B cell (primary cell): Measurements from ENCODE around the gene GFPT2. TPM values are rescaled to one million over a fixed set of nuclear protein-coding genes. Genes with fewer than 3 reads are reported as not detected.

Source experiments
- ATAC-seq: fragments of 200-7000 bp; cut with Tn5 transposase; one replicate; pipeline ENCODE4 v1.10.0; 2021; ENCODE audit warnings: low read depth, mild to moderate bottlenecking, moderate number of reproducible peaks, moderate library complexity
- CTCF ChIA-PET: fragments of 350-600 bp; sonication (Branson Sonifier 250); formaldehyde crosslinking; loops from one replicate; lab custom pipeline; 2021; ENCODE audit warnings: antibody characterized with exemption, inconsistent platforms; lab: Charles Lee
- POLR2A ChIA-PET: fragments of 350-600 bp; sonication (Branson Sonifier 250); formaldehyde crosslinking; loops from one replicate; lab custom pipeline; 2021; ENCODE audit warnings: antibody characterized with exemption; lab: Charles Lee
- DNase-seq: peaks from one replicate; pipeline ENCODE4 v3.0.0; 2013
- H2AFZ ChIP-seq: 2 replicates; pipeline ENCODE4 v1.6.1; 2012; ENCODE audit warnings: mild to moderate bottlenecking, low read depth, low read length; ENCODE audit not compliant: insufficient read depth, poor library complexity, severe bottlenecking
- H3K27ac ChIP-seq, 2 donors: 1 replicate in 1 of 2; 2 replicates in 1 of 2; pipeline ENCODE4 v1.5.1; 2012 to 2013; ENCODE audit warnings: low read length in 2 of 2, mild to moderate bottlenecking in 2 of 2, moderate library complexity in 1 of 2
- H3K27me3 ChIP-seq, 4 experiments: fragments of 200-600 bp in 1 of 4; sonication (generic) in 1 of 4; replicated peaks in 1 of 4; 1 replicate in 2 of 4; 2 replicates in 2 of 4; pipeline versions ENCODE4 v1.6.1 to v1.7.0; 2013 to 2016; ENCODE audit warnings: low read length in 3 of 4, mild to moderate bottlenecking in 2 of 4, mixed read lengths in 1 of 4, moderate library complexity in 1 of 4; ENCODE audit not compliant: insufficient read depth in 4 of 4, control insufficient read depth in 3 of 4; ENCODE audit errors: control extremely low read depth in 1 of 4
- H3K36me3 ChIP-seq, 2 experiments: replicated peaks in 1 of 2; 1 replicate in 1 of 2; 2 replicates in 1 of 2; pipeline versions ENCODE4 v1.6.1 to v1.7.1; 2013; ENCODE audit warnings: low read length in 1 of 2; ENCODE audit not compliant: insufficient read depth in 2 of 2, control insufficient read depth in 1 of 2; ENCODE audit errors: control extremely low read depth in 1 of 2, extremely low read depth in 1 of 2
- H3K4me1 ChIP-seq, 2 donors: fragments of 200-600 bp in 1 of 2; sonication (generic) in 1 of 2; 1 replicate in 1 of 2; 2 replicates in 1 of 2; pipeline versions ENCODE4 v1.5.1 to v1.6.1; 2013 to 2017; ENCODE audit warnings: low read length in 2 of 2; ENCODE audit not compliant: control insufficient read depth in 2 of 2, insufficient read depth in 2 of 2
- H3K4me2 ChIP-seq: replicated peaks from 2 replicates; pipeline ENCODE3; 2012; ENCODE audit warnings: mild to moderate bottlenecking, low read depth, low read length; ENCODE audit not compliant: poor library complexity, severe bottlenecking
- H3K4me3 ChIP-seq, 5 experiments: fragments of 200-600 bp in 1 of 5; sonication (generic) in 1 of 5; 1 replicate in 3 of 5; 2 replicates in 2 of 5; pipeline versions ENCODE4 v1.5.1 to v1.7.0; 2011 to 2016; ENCODE audit warnings: low read length in 4 of 5, mild to moderate bottlenecking in 4 of 5, low read depth in 2 of 5, control low read depth in 1 of 5, moderate library complexity in 1 of 5; ENCODE audit not compliant: insufficient read depth in 1 of 5; ENCODE audit errors: control extremely low read depth in 1 of 5, extremely low read depth in 1 of 5
- H3K79me2 ChIP-seq: fragments of 200-600 bp; sonication (generic); one replicate; pipeline ENCODE4 v1.6.0; 2016; ENCODE audit warnings: low read length; ENCODE audit not compliant: control insufficient read depth, insufficient read depth
- H3K9ac ChIP-seq: fragments of 200-600 bp; sonication (generic); 2 replicates; pipeline ENCODE4 v1.6.1; 2017; ENCODE audit warnings: mild to moderate bottlenecking, low read length, moderate library complexity
- H3K9me3 ChIP-seq, 3 donors: one replicate each; pipeline versions ENCODE4 v1.6.1 to v1.7.1; 2013; ENCODE audit warnings: low read length in 2 of 3; ENCODE audit not compliant: control insufficient read depth in 2 of 3, insufficient read depth in 1 of 3; ENCODE audit errors: control extremely low read depth in 1 of 3
- H4K20me1 ChIP-seq: 2 replicates; pipeline ENCODE4 v1.6.0; 2012; ENCODE audit warnings: mild to moderate bottlenecking, low read length; ENCODE audit not compliant: insufficient read depth, control insufficient read depth, poor library complexity, severe bottlenecking
- H3K27ac Mint-ChIP-seq: one replicate; pipeline ENCODE4 v1.8.0; 2021; ENCODE audit warnings: mixed read lengths
- H3K27me3 Mint-ChIP-seq: one replicate; pipeline ENCODE4 v1.8.0; 2021; ENCODE audit warnings: mixed read lengths
- H3K4me1 Mint-ChIP-seq: one replicate; pipeline ENCODE4 v1.8.0; 2021; ENCODE audit warnings: mixed read lengths
- H3K4me3 Mint-ChIP-seq: one replicate; pipeline ENCODE4 v1.8.0; 2021; ENCODE audit warnings: mixed read lengths
- H3K9me3 Mint-ChIP-seq: one replicate; pipeline ENCODE4 v1.8.0; 2022; ENCODE audit warnings: mixed read lengths; ENCODE audit not compliant: insufficient read depth
- EZH2 ChIP-seq: IDR thresholded peaks from 2 replicates; pipeline ENCODE4 v1.6.1; 2012; ENCODE audit warnings: borderline replicate concordance, low read depth, mild to moderate bottlenecking, moderate library complexity, low read length; ENCODE audit not compliant: insufficient read depth, poor library complexity, severe bottlenecking
- WGBS: methylation state at CpG from one replicate; pipeline ENCODE4 v1.1.5; 2013; ENCODE audit warnings: missing lambda C conversion rate; ENCODE audit not compliant: insufficient coverage; 5-methylcytosine and 5-hydroxymethylcytosine counted together
- intact Hi-C: fragments of 100-400 bp; cut with micrococcal nuclease; formaldehyde crosslinking; loops from one replicate; pipeline ENCODE4 v1.10.0; 2022
- polyA plus RNA-seq: library from polyadenylated mRNA; depleted of rRNA; stranded (reverse); fragments of >200 nt; gene quantifications from 2 replicates; pipeline ENCODE4 v1.2.3, GENCODE V29; 2012
- total RNA-seq, 2 donors: library from RNA; stranded (reverse); fragments of 120-200 nt in 1 of 2; gene quantifications; 1 replicate in 1 of 2; 2 replicates in 1 of 2; pipeline versions ENCODE4 v1.2.3 to v1.2.4, GENCODE V29; 2013 to 2022
- TF ChIP-seq, protein P1 (sequence below): fragments of 200-600 bp; IDR thresholded peaks from one replicate; pipeline ENCODE4 v1.8.0; 2022; ENCODE audit warnings: antibody characterized with exemption, mild to moderate bottlenecking

Gene GFPT2
- total and polyA plus RNA-seq, 2 donors (not counting 1 experiment from before 2014, with no cell fraction given): 0.03 to 2.8 TPM

DNA sequence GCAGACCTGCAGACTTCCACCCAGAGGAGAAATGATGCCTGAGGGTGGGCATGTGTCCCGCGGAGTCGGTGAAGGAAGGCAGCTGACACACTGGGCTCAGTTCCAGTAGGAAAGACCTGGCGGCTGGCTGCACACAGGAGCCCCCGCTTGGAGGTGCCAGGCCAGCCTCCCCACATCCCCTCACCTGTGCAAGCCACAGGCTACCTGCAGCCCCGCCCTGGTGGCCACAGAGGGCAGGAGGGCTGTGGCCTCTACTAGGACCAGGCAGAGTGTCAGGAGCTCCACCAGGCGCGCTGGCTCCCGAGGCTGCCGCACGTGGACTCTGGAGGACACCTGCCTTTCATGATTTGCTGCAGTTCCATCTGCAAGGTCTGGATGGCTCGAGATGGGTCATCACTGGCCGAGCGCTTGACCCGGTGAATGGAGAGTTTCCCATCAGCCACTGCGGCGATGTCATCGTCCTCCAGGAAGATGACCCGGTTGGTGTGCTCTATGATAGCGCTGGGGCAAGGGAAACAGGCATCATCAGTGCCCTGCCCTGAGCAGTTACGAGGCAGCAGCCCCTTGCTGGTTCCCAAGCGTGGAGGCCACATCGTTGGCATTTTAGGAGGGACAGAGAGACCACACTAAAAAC lies 34.6 kb downstream of the GFPT2 start:
- H3K36me3 ChIP-seq: no peaks in the 10 kb centered on the region
- WGBS: 91% methylated on average over 20 of the region's 23 CpGs
- ChIA-PET CTCF (interaction anchor here (2.4 to 6.6 kb wide), 2 partner anchors 10 to 24 kb away, joined by 13 to 109 read pairs; partner anchors contain the start of gene MAPK9), POLR2A (no interaction called here)
- Mint-ChIP-seq H3K27me3 (peaks cover 4% of the 10 kb centered on the region), H3K9me3 (no peaks in the 10 kb centered on the region), H3K27ac (no peak overlapping the region), H3K4me1 (no peaks in the 10 kb centered on the region), H3K4me3 (no peak overlapping the region)
- no peak overlapping the region for H3K9ac ChIP-seq
- H3K27me3 ChIP-seq: peaks cover 0 to 2% (median 0%) of the 10 kb centered on the region in 4 experiments
- DNase-seq: no peak
- no peak overlapping the region for H3K4me2 ChIP-seq
- no peaks in the 10 kb centered on the region for H3K4me1 ChIP-seq
- H3K27ac ChIP-seq: no peak overlapping the region
- H3K79me2 ChIP-seq: no peaks in the 10 kb centered on the region
- no peak for ATAC-seq
- no peaks in the 10 kb centered on the region for H4K20me1 ChIP-seq
- H2AFZ ChIP-seq: no peak overlapping the region
- TF ChIP-seq EZH2: no peak
- TF ChIP-seq, protein P1, sequence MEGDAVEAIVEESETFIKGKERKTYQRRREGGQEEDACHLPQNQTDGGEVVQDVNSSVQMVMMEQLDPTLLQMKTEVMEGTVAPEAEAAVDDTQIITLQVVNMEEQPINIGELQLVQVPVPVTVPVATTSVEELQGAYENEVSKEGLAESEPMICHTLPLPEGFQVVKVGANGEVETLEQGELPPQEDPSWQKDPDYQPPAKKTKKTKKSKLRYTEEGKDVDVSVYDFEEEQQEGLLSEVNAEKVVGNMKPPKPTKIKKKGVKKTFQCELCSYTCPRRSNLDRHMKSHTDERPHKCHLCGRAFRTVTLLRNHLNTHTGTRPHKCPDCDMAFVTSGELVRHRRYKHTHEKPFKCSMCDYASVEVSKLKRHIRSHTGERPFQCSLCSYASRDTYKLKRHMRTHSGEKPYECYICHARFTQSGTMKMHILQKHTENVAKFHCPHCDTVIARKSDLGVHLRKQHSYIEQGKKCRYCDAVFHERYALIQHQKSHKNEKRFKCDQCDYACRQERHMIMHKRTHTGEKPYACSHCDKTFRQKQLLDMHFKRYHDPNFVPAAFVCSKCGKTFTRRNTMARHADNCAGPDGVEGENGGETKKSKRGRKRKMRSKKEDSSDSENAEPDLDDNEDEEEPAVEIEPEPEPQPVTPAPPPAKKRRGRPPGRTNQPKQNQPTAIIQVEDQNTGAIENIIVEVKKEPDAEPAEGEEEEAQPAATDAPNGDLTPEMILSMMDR: no peak
- intact Hi-C loops: no loop called here
- peaks cover 0 to 4% (median 0%) of the 10 kb centered on the region in 3 donors for H3K9me3 ChIP-seq
- H3K4me3 ChIP-seq: no peak overlapping the region

DNA sequence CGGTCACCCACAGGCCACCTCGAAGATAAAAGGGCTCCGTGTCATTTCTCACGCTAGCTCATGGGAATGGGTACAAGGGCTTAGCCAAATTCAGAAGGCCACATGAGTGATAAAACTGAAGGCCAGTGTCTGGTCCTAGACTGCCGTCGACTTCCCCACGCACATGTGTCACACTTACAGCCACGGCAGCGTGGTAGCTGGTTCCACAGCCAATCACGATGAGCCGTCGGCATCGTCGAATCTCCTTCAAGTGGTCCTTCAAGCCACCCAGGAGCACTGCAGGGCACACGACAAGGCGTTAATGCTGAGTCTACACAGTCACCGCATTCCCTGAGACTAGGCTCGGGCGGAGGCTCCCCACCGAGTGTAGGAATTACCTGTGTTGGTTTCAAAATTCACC lies 36.5 kb downstream of the GFPT2 start:
- H3K4me3 Mint-ChIP-seq: no peak overlapping the region
- H3K27ac Mint-ChIP-seq: no peak overlapping the region
- CTCF ChIA-PET: interaction anchor here (1.2 to 6.6 kb wide), 11 partner anchors 9 to 190 kb away, joined by 3 to 109 read pairs (median 6); partner anchors contain the start of gene MAPK9

More for the DNA sequence above, 36.5 kb downstream of the GFPT2 start:
- Histone ChIP-seq H3K9me3 (peaks cover 0 to 4% (median 0%) of the 10 kb centered on the region in 3 donors), H4K20me1 (no peaks in the 10 kb centered on the region), H3K79me2 (no peaks in the 10 kb centered on the region), H3K4me2 (no peak overlapping the region), H3K4me1 (no peaks in the 10 kb centered on the region), H3K36me3 (no peaks in the 10 kb centered on the region), H3K27ac (no peak overlapping the region), H3K27me3 (peaks cover 0 to 2% (median 0%) of the 10 kb centered on the region in 4 experiments), H3K4me3 (no peak overlapping the region), H3K9ac (no peak overlapping the region), H2AFZ (no peak overlapping the region)
- TF ChIP-seq, protein P1: no peak
- TF ChIP-seq EZH2: no peak
- Mint-ChIP-seq H3K27me3 (peaks cover 4% of the 10 kb centered on the region), H3K9me3 (no peaks in the 10 kb centered on the region), H3K4me1 (no peaks in the 10 kb centered on the region)
- POLR2A ChIA-PET: no interaction called here
- ATAC-seq (no peak), DNase-seq (no peak)
- 91% methylated on average over 20 of the region's 20 CpGs for WGBS
- intact Hi-C loops: no loop called here
